Suprapubic skin (tissue), 4 donors: Measurements from ENCODE around the gene GDF2. TPM values are rescaled to one million over a fixed set of nuclear protein-coding genes. Genes with fewer than 3 reads are reported as not detected.

Source experiments
- DNase-seq, 2 donors: peaks; one replicate each; pipeline ENCODE4 v3.0.0-alpha.2; 2019; ENCODE audit warnings: low spot score in 2 of 2
- H3K27ac ChIP-seq: fragments of 200-600 bp; sonication (generic); one replicate; pipeline ENCODE4 v1.5.1; 2019
- H3K27me3 ChIP-seq: fragments of 200-600 bp; sonication (generic); one replicate; pipeline ENCODE4 v1.5.1; 2019
- H3K36me3 ChIP-seq: fragments of 200-600 bp; sonication (generic); one replicate; pipeline ENCODE4 v1.5.1; 2019
- H3K4me1 ChIP-seq: fragments of 200-600 bp; sonication (generic); one replicate; pipeline ENCODE4 v1.5.1; 2019
- H3K4me3 ChIP-seq: fragments of 200-600 bp; sonication (generic); one replicate; pipeline ENCODE4 v1.5.1; 2019; ENCODE audit warnings: mild to moderate bottlenecking
- H3K9me3 ChIP-seq: fragments of 200-600 bp; sonication (generic); one replicate; pipeline ENCODE4 v1.5.1; 2019
- EP300 ChIP-seq: sonication (generic); formaldehyde crosslinking; IDR thresholded peaks from one replicate; pipeline ENCODE4 v1.6.1; 2017; ENCODE audit warnings: antibody characterized with exemption
- POLR2A ChIP-seq, 2 donors: fragments of 450-650 bp; IDR thresholded peaks; one replicate each; pipeline ENCODE4 v1.6.1; 2017; ENCODE audit warnings: antibody characterized with exemption in 2 of 2, mild to moderate bottlenecking in 2 of 2, moderate library complexity in 2 of 2
- POLR2AphosphoS5 ChIP-seq, 3 donors: sonication (generic); formaldehyde crosslinking; IDR thresholded peaks; one replicate each; pipeline ENCODE4 v1.6.1; 2017; ENCODE audit warnings: antibody characterized with exemption in 3 of 3
- WGBS: methylation state at CpG from one replicate; pipeline ENCODE4 v1.1.5; 2018; 5-methylcytosine and 5-hydroxymethylcytosine counted together
- total RNA-seq, 4 donors: library from RNA; depleted of rRNA; stranded (reverse); fragments of >200 nt; gene quantifications; one replicate each; pipeline ENCODE4 v1.1.0, GENCODE V29; 2016
- TF ChIP-seq, protein P1 (sequence below), 2 donors: fragments of 200-600 bp in 1 of 2; fragments of 450-650 bp in 1 of 2; sonication (generic) in 1 of 2; IDR thresholded peaks; one replicate each; pipeline ENCODE4 v1.5.1; 2016 to 2019; ENCODE audit warnings: antibody characterized with exemption in 2 of 2, mild to moderate bottlenecking in 1 of 2, moderate library complexity in 1 of 2

Gene GDF2
- total RNA-seq, 4 donors from 2014 or later = not detected

DNA sequence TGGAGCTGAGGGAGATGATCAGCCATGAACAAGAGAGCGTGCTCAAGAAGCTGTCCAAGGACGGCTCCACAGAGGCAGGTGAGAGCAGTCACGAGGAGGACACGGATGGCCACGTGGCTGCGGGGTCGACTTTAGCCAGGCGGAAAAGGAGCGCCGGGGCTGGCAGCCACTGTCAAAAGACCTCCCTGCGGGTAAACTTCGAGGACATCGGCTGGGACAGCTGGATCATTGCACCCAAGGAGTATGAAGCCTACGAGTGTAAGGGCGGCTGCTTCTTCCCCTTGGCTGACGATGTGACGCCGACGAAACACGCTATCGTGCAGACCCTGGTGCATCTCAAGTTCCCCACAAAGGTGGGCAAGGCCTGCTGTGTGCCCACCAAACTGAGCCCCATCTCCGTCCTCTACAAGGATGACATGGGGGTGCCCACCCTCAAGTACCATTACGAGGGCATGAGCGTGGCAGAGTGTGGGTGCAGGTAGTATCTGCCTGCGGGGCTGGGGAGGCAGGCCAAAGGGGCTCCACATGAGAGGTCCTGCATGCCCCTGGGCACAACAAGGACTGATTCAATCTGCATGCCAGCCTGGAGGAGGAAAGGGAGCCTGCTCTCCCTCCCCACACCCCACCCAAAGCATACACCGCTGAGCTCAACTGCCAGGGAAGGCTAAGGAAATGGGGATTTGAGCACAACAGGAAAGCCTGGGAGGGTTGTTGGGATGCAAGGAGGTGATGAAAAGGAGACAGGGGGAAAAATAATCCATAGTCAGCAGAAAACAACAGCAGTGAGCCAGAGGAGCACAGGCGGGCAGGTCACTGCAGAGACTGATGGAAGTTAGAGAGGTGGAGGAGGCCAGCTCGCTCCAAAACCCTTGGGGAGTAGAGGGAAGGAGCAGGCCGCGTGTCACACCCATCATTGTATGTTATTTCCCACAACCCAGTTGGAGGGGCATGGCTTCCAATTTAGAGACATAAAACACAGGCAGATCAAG, 3.3 kb downstream of the GDF2 start:
- H3K9me3 ChIP-seq = no peaks in the 10 kb centered on the region
- H3K36me3 ChIP-seq = no peaks in the 10 kb centered on the region
- 89% methylated on average over 30 of the region's 30 CpGs for WGBS
- H3K27me3 ChIP-seq = peaks cover 10% of the 10 kb centered on the region
- H3K27ac ChIP-seq = no peak overlapping the region
- TF ChIP-seq POLR2A (IDR thresholded peaks at IDR 0.05) (no peak), EP300 (no peak), POLR2AphosphoS5 (IDR thresholded peaks at IDR 0.05) (no peak)
- TF ChIP-seq, protein P1, sequence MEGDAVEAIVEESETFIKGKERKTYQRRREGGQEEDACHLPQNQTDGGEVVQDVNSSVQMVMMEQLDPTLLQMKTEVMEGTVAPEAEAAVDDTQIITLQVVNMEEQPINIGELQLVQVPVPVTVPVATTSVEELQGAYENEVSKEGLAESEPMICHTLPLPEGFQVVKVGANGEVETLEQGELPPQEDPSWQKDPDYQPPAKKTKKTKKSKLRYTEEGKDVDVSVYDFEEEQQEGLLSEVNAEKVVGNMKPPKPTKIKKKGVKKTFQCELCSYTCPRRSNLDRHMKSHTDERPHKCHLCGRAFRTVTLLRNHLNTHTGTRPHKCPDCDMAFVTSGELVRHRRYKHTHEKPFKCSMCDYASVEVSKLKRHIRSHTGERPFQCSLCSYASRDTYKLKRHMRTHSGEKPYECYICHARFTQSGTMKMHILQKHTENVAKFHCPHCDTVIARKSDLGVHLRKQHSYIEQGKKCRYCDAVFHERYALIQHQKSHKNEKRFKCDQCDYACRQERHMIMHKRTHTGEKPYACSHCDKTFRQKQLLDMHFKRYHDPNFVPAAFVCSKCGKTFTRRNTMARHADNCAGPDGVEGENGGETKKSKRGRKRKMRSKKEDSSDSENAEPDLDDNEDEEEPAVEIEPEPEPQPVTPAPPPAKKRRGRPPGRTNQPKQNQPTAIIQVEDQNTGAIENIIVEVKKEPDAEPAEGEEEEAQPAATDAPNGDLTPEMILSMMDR (IDR thresholded peaks at IDR 0.05) = no peak
- H3K4me1 ChIP-seq = peaks cover 7% of the 10 kb centered on the region
- no peak overlapping the region for H3K4me3 ChIP-seq
- peak; percentile 46 to 63 for DNase-seq

DNA sequence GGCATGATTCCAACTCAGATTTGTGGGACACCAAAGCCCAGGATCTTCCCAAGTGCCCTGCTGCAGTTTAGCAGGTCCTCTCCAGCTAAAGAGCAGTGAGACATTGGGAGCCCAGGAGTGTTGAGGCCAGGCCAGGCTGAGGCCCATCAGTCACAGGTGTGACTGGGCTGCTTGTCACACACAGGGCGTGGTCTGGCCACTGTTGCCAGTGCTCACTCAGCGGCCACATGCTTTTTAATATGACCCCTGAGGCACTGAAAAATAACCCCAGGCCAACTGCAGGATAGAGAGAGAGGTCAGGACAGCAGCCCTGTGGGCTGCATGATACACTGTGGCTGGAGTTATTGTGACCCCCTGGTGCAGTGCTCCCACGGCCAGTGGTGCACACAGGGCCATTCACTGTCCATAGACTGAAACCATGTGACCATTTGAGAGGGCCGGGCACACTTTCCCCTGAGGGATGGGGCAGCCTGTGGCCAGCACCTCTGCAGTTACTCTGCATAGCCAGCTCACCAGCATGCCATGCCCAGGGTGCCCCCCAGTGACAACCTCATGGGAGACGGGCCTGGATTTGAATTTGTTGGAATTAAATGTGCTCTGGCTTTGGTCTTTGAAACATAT, 4.2 kb downstream of the GDF2 start:
- WGBS = 81% methylated on average over 3 of the region's 5 CpGs
- Histone ChIP-seq H3K4me3 (no peak overlapping the region), H3K4me1 (peaks cover 7% of the 10 kb centered on the region), H3K27ac (no peak overlapping the region), H3K36me3 (no peaks in the 10 kb centered on the region), H3K27me3 (peaks cover 10% of the 10 kb centered on the region), H3K9me3 (no peaks in the 10 kb centered on the region)
- TF ChIP-seq, protein P1 (IDR thresholded peaks at IDR 0.05) = no peak
- TF ChIP-seq EP300 (no peak), POLR2AphosphoS5 (IDR thresholded peaks at IDR 0.05) (no peak), POLR2A (IDR thresholded peaks at IDR 0.05) (no peak)
- DNase-seq = peak; percentile 46 to 58

DNA sequence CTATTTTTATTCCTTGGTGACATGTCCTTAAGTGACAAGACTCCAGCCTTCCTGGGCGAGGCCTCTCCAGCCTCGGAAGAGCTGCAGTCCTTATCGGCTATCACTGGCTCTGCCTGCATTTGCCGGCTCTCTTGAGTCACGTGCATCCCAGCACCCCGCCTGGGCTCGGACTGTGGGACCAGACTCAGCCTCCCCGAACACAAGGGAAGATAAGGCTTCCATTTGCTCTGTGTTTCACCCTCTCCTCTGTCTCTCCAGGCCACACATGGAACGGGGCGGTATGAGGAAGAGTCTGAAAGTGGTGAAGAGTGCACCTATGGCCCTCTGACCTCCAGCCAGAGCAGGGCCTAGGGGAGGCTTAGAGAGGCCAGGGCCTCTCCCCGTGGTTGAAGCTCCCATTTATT, 4.7 kb downstream of the GDF2 start:
- Histone ChIP-seq H3K27ac (no peak overlapping the region), H3K9me3 (no peaks in the 10 kb centered on the region), H3K27me3 (peaks cover 10% of the 10 kb centered on the region), H3K4me1 (peaks cover 7% of the 10 kb centered on the region), H3K4me3 (no peak overlapping the region), H3K36me3 (no peaks in the 10 kb centered on the region)
- 81% methylated on average over 11 of the region's 11 CpGs for WGBS
- TF ChIP-seq, protein P1 (IDR thresholded peaks at IDR 0.05) = no peak
- TF ChIP-seq POLR2A (IDR thresholded peaks at IDR 0.05) (no peak), POLR2AphosphoS5 (IDR thresholded peaks at IDR 0.05) (no peak), EP300 (no peak)
- DNase-seq = peak; percentile 32 to 42

DNA sequence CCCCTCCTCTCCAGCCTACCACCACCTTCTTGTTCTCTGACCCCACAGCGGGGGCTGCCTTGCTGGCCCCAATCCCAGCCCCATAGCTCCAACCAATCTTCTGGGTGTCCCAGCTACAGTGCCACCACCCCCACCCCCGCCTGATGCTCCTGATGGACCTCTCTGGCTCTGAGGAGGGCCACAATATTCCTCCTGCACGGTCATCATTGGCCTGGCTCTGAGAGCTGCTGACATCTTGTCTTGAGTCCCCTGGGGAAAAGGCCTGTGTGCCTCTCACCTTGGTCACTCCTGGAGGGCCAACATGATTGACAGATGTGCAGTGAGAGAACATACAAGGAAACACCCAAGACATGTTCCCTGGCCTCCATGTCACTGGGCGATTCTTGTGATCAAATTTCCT, 7.6 kb downstream of the GDF2 start:
- no peak for TF ChIP-seq POLR2A (IDR thresholded peaks at IDR 0.05)
- no peak for TF ChIP-seq EP300
- TF ChIP-seq, protein P1 (IDR thresholded peaks at IDR 0.05) = no peak
- no peak for TF ChIP-seq POLR2AphosphoS5 (IDR thresholded peaks at IDR 0.05)
- H3K9me3 ChIP-seq = no peaks in the 10 kb centered on the region

DNA sequence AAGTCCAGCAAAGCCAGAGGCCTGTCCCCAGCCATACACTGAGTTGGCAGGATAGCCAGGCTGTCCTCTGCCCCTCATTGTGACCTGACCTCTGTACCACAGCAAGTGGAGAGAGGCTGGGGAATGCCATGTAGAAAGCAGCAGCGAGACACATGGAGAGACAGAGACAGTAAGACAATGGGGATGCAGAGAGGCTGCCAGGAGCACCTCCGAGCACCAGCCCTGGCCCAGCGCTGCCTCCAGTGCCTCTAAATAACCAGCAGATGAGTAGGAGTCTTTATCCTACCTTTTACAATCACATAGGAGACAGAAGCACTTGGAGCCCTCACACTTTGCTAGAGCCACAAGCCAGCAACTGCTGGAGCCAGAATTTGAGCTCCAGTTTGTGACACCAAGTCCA, 8.1 kb downstream of the GDF2 start:
- no peak overlapping the region for H3K4me3 ChIP-seq
- peaks cover 6% of the 10 kb centered on the region for H3K27me3 ChIP-seq
- peak; percentile 39 to 68 for DNase-seq
- WGBS = 96% methylated on average over 3 of the region's 3 CpGs
- H3K36me3 ChIP-seq = no peaks in the 10 kb centered on the region
- H3K27ac ChIP-seq = no peak overlapping the region
- TF ChIP-seq POLR2A (IDR thresholded peaks at IDR 0.05) (no peak), EP300 (no peak), POLR2AphosphoS5 (IDR thresholded peaks at IDR 0.05) (no peak)
- TF ChIP-seq, protein P1 (IDR thresholded peaks at IDR 0.05) = no peak
- peaks cover 7% of the 10 kb centered on the region for H3K4me1 ChIP-seq
- no peaks in the 10 kb centered on the region for H3K9me3 ChIP-seq

More for the DNA sequence above, 7.6 kb downstream of the GDF2 start:
- Histone ChIP-seq H3K27me3 (peaks cover 5% of the 10 kb centered on the region), H3K4me3 (no peak overlapping the region), H3K27ac (no peak overlapping the region), H3K36me3 (no peaks in the 10 kb centered on the region), H3K4me1 (peaks cover 7% of the 10 kb centered on the region)
- WGBS = 93% methylated on average over 4 of the region's 4 CpGs
- DNase-seq = peak; percentile 43 to 51
